ENCODE data around the gene MANSC4.
A peak's percentile ranks its signal among the peaks of the same experiment; 100 is the strongest.

DNA sequence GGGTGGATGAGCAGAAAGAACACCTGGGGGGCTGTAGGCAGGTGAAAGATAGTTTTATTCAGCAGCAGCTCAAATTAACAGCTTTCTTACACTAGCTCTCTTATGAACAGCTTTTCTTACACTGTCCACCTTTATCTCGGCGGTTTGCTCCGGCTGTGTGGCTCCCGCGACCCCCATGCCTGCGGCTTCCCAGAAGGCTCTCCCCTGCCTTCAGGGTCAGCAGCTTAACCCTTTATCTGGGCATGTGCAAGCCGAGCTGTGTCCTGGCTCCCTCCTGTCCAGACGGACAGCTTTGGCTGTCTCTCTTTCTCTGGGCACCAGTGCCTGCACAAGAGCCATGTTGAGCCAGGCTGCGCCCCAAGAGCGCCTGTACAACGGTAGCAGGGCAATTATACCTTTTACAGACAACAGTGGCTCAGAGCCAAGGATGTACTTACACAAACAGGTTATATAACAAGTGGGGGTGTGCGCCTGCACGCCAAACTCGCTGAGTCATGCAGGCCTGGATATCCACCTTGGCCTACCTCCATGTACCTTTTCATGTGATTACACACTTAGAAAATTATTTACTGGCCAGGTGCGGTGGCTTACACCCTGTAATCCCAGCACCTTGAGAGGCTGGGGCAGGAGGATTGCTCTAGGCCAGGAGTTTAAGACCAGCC is 28.5 kb downstream of the MANSC4 start:
- TF ChIP-seq, protein P1, sequence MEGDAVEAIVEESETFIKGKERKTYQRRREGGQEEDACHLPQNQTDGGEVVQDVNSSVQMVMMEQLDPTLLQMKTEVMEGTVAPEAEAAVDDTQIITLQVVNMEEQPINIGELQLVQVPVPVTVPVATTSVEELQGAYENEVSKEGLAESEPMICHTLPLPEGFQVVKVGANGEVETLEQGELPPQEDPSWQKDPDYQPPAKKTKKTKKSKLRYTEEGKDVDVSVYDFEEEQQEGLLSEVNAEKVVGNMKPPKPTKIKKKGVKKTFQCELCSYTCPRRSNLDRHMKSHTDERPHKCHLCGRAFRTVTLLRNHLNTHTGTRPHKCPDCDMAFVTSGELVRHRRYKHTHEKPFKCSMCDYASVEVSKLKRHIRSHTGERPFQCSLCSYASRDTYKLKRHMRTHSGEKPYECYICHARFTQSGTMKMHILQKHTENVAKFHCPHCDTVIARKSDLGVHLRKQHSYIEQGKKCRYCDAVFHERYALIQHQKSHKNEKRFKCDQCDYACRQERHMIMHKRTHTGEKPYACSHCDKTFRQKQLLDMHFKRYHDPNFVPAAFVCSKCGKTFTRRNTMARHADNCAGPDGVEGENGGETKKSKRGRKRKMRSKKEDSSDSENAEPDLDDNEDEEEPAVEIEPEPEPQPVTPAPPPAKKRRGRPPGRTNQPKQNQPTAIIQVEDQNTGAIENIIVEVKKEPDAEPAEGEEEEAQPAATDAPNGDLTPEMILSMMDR (IDR thresholded peaks at IDR 0.05), result no peak
- TF ChIP-seq POLR2A (IDR thresholded peaks at IDR 0.05), result peak in 1 of 3 donors; percentile 20

Measured in body of pancreas (tissue), 4 donors.